KMS-11 (cell line): ENCODE results near the gene RAB31.

ENCODE experiments used
- H2AFZ ChIP-seq: fragments of 200-600 bp; sonication (generic); 2 replicates; pipeline ENCODE4 v1.6.1; 2016; ENCODE audit warnings: antibody characterized with exemption, mixed run types, low read depth
- H3K27ac ChIP-seq: fragments of 200-600 bp; sonication (generic); 2 replicates; pipeline ENCODE4 v1.6.1; 2016; ENCODE audit warnings: mild to moderate bottlenecking, mixed run types
- H3K27me3 ChIP-seq: fragments of 200-600 bp; sonication (generic); 2 replicates; pipeline ENCODE4 v1.6.1; 2017; ENCODE audit warnings: mild to moderate bottlenecking, low read depth, mixed run types, moderate library complexity; ENCODE audit not compliant: insufficient read depth
- H3K36me3 ChIP-seq: fragments of 200-600 bp; sonication (generic); 2 replicates; pipeline ENCODE4 v1.6.1; 2017; ENCODE audit warnings: mild to moderate bottlenecking, mixed run types; ENCODE audit not compliant: insufficient read depth
- H3K4me1 ChIP-seq: fragments of 200-600 bp; sonication (generic); 2 replicates; pipeline ENCODE4 v1.6.1; 2016; ENCODE audit warnings: mild to moderate bottlenecking, low read depth, mixed run types; ENCODE audit not compliant: poor library complexity, severe bottlenecking
- H3K4me2 ChIP-seq: fragments of 200-600 bp; sonication (generic); 2 replicates; pipeline ENCODE4 v1.7.0; 2016; ENCODE audit warnings: mild to moderate bottlenecking, mixed run types
- H3K4me3 ChIP-seq: fragments of 200-600 bp; sonication (generic); IDR thresholded peaks from 2 replicates; pipeline ENCODE4 v1.6.1; 2017; ENCODE audit warnings: low read depth, low read length, mixed read lengths; ENCODE audit not compliant: insufficient read depth
- H3K79me2 ChIP-seq: fragments of 200-600 bp; sonication (generic); 2 replicates; pipeline ENCODE4 v1.6.1; 2016; ENCODE audit warnings: low read depth, mixed run types; ENCODE audit not compliant: insufficient read depth
- H3K9ac ChIP-seq: fragments of 200-600 bp; sonication (generic); 2 replicates; pipeline ENCODE4 v1.6.1; 2016; ENCODE audit warnings: mild to moderate bottlenecking, mixed run types
- H4K20me1 ChIP-seq: fragments of 200-600 bp; sonication (generic); 2 replicates; pipeline ENCODE4 v1.6.1; 2016; ENCODE audit warnings: mild to moderate bottlenecking, mixed run types; ENCODE audit not compliant: insufficient read depth
- TF ChIP-seq, protein P1 (sequence below): fragments of 200-600 bp; sonication (generic); conservative IDR thresholded peaks from 2 replicates; pipeline ENCODE4 v1.6.1; 2017; ENCODE audit warnings: low read depth, mild to moderate bottlenecking, antibody characterized with exemption, low read length, moderate library complexity, mixed read lengths

RAB31 gene

DNA sequence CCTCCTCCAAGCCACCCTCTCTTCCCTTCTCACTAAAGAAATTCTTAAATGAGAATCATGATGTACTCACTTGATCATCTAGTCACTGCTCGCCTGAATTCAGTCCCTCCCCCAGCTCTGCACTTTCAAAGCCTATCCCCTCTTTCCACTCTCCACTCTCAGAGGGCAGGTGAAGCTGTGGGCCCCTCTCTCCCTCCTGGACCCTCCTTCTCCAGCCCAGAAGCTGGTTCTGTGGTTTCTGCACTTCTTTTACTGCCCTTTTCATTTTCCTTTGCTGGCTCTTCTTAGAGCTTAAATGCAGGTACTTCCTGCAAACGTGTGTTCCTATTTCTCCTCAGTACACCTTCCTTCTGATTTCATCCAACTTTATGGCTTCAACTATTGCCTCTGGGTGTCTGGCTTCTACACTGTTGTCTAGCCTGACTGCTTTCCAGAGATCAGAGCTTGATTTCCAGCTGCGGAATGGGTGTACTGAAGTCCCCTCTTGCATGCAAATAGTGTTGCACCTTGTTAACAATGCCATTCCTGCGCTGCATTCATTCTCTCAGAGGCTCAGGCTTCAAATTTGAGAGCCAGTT, 162.4 kb downstream of the RAB31 start:
- no peaks in the 10 kb centered on the region for H3K36me3 ChIP-seq
- H3K27me3 ChIP-seq = no peaks in the 10 kb centered on the region
- H3K4me3 ChIP-seq = no peak overlapping the region
- no peaks in the 10 kb centered on the region for H3K79me2 ChIP-seq
- H3K27ac ChIP-seq = peak overlapping the region; percentile 84
- TF ChIP-seq, protein P1, sequence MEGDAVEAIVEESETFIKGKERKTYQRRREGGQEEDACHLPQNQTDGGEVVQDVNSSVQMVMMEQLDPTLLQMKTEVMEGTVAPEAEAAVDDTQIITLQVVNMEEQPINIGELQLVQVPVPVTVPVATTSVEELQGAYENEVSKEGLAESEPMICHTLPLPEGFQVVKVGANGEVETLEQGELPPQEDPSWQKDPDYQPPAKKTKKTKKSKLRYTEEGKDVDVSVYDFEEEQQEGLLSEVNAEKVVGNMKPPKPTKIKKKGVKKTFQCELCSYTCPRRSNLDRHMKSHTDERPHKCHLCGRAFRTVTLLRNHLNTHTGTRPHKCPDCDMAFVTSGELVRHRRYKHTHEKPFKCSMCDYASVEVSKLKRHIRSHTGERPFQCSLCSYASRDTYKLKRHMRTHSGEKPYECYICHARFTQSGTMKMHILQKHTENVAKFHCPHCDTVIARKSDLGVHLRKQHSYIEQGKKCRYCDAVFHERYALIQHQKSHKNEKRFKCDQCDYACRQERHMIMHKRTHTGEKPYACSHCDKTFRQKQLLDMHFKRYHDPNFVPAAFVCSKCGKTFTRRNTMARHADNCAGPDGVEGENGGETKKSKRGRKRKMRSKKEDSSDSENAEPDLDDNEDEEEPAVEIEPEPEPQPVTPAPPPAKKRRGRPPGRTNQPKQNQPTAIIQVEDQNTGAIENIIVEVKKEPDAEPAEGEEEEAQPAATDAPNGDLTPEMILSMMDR = no peak
- H3K4me1 ChIP-seq = peaks cover 44% of the 10 kb centered on the region
- H3K4me2 ChIP-seq = peak overlapping the region; percentile 91
- H3K9ac ChIP-seq = peak overlapping the region; percentile 68
- no peaks in the 10 kb centered on the region for H4K20me1 ChIP-seq
- H2AFZ ChIP-seq = peak overlapping the region; percentile 75

DNA sequence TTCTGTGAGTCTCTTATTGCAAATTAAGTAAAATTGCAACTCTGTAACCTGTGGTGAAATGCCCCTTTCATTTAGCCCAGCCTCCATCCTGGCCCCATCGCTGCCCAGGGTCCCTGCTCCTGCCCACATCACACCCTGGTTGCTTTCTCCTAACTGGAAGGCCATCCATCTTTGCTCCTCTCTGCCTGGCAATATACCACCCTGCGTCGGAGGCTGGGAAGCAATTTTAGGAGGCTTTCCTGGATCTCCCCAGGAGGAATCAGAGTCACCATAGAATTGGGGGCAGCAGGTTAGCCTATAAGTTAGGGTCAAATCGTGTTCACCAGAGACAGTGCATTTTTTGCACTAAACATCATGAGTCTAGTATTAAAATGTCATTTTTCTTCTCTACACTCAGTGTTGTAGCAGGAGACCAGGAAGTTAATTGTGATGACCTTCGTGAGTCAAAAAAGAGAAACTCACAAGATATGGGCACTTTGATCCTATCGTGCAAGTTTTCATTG, 163.2 kb downstream of the RAB31 start:
- TF ChIP-seq, protein P1 = no peak
- no peaks in the 10 kb centered on the region for H3K79me2 ChIP-seq
- no peaks in the 10 kb centered on the region for H3K36me3 ChIP-seq
- H3K27ac ChIP-seq = no peak overlapping the region; the same call in 1 of the 2 replicates
- H3K4me1 ChIP-seq = peaks cover 48% of the 10 kb centered on the region
- H4K20me1 ChIP-seq = no peaks in the 10 kb centered on the region
- no peak overlapping the region for H3K4me3 ChIP-seq
- no peak overlapping the region for H3K9ac ChIP-seq
- H2AFZ ChIP-seq = peak overlapping the region; percentile 75; the same call in 1 of the 2 replicates
- no peaks in the 10 kb centered on the region for H3K27me3 ChIP-seq
- H3K4me2 ChIP-seq = peak overlapping the region; percentile 13; the same call in 1 of the 2 replicates

DNA sequence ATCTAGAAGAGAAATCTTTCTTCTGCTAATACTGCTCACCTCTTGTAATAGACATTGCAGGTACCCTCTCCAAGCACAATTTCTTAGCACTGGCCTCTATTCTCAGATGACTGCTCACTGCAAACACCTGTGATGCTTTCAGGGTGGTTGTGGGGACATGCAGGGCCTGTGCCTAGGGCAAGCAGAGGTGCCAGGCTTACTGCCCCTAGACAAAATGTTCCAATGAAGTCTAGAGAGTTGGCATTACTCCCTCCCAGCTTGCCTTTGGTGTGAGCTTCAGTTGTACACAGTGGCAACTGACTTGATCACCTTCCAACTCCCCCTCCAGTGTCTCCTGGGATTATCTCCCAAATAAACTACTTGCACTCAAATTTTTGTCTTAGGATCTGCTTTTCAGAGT, 164.7 kb downstream of the RAB31 start:
- H3K4me2 ChIP-seq = no peak overlapping the region
- H3K27me3 ChIP-seq = no peaks in the 10 kb centered on the region
- no peak overlapping the region for H3K9ac ChIP-seq
- no peak overlapping the region for H3K27ac ChIP-seq
- H3K4me1 ChIP-seq = peaks cover 62% of the 10 kb centered on the region
- H4K20me1 ChIP-seq = no peaks in the 10 kb centered on the region
- H3K36me3 ChIP-seq = no peaks in the 10 kb centered on the region
- H3K79me2 ChIP-seq = no peaks in the 10 kb centered on the region
- H2AFZ ChIP-seq = no peak overlapping the region
- TF ChIP-seq, protein P1 = no peak
- no peak overlapping the region for H3K4me3 ChIP-seq

DNA sequence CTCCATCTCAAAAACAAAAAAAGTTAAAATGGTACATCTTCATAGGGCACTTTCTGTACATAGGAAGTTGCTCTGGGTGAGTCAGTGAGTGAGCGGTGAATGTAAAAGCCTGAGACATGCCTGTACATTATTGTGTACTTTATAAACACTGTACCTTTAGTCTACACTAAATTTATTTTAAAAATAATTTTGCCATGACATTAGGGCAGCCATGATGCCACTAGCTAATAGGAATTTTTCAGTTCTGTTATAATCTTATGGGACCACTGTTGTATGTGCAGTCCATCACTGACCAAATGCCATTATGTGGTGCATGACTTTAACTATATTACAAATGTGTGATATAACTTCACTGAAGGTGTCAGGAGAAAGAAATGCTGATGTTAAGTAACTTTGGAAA, 166.6 kb downstream of the RAB31 start:
- H2AFZ ChIP-seq = no peak overlapping the region
- no peak overlapping the region for H3K27ac ChIP-seq
- H3K27me3 ChIP-seq = no peaks in the 10 kb centered on the region
- H3K79me2 ChIP-seq = no peaks in the 10 kb centered on the region
- H3K36me3 ChIP-seq = no peaks in the 10 kb centered on the region
- no peaks in the 10 kb centered on the region for H4K20me1 ChIP-seq
- H3K4me3 ChIP-seq = no peak overlapping the region
- TF ChIP-seq, protein P1 = no peak
- no peak overlapping the region for H3K9ac ChIP-seq
- no peak overlapping the region for H3K4me2 ChIP-seq
- H3K4me1 ChIP-seq = peaks cover 52% of the 10 kb centered on the region
